ENCODE data around the gene GABRD.

Gene GABRD

DNA sequence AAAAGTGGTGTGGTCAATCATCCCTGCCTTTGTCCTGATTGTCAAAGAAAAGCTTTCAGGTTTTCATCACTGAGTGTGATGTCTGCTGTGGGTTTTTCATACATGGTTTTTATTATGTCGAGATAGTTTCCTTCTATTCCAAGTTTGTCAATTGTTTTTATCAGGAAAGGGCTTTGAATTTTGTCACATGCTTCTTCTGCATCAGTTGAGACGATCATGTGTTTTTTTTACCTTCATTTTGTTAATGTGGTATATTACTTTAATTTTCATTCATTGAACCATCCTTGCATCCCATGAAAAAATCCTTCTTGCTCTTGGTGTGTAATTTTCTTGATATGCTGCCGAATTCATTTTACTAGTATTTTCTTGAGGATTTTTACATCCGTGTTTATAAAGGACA lies 46.6 kb downstream of the GABRD start:
- DNase-seq (ENCODE audit: low spot score): no peak
- in situ Hi-C loops (cut with MboI; ENCODE audit: low sequenced_read_pairs, unreplicated experiment): no loop called here
- TF ChIP-seq, protein P1, sequence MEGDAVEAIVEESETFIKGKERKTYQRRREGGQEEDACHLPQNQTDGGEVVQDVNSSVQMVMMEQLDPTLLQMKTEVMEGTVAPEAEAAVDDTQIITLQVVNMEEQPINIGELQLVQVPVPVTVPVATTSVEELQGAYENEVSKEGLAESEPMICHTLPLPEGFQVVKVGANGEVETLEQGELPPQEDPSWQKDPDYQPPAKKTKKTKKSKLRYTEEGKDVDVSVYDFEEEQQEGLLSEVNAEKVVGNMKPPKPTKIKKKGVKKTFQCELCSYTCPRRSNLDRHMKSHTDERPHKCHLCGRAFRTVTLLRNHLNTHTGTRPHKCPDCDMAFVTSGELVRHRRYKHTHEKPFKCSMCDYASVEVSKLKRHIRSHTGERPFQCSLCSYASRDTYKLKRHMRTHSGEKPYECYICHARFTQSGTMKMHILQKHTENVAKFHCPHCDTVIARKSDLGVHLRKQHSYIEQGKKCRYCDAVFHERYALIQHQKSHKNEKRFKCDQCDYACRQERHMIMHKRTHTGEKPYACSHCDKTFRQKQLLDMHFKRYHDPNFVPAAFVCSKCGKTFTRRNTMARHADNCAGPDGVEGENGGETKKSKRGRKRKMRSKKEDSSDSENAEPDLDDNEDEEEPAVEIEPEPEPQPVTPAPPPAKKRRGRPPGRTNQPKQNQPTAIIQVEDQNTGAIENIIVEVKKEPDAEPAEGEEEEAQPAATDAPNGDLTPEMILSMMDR (IDR thresholded peaks at IDR 0.05; ENCODE audit: borderline replicate concordance, control extremely low read depth, extremely low read depth, insufficient read depth, missing control alignments): no peak

DNA sequence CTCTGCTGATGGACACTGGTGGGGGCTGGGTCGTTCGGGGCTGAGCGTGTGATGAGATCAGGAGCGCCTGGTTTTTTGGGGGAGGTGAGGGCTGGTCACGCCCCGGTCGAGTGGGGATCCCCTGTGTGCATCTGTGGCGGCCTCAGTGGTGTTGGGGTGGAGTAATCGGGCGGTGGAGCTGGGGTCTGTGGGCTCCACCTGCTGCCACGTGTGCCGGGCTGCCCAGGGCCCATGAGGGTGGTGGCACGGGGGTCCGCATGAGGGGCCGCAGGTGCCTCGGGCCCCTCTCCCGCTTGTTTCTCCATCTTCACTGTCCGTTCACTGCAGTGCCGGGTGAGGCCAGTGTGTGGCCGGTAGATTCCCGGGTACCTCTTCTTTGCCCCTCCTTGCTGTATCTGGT lies 48.2 kb downstream of the GABRD start:
- TF ChIP-seq, protein P1 (IDR thresholded peaks at IDR 0.05; ENCODE audit: borderline replicate concordance, control extremely low read depth, extremely low read depth, insufficient read depth, missing control alignments): no peak
- no peak for DNase-seq (ENCODE audit: low spot score)
- in situ Hi-C loops (cut with MboI; ENCODE audit: low sequenced_read_pairs, unreplicated experiment): no loop called here

DNA sequence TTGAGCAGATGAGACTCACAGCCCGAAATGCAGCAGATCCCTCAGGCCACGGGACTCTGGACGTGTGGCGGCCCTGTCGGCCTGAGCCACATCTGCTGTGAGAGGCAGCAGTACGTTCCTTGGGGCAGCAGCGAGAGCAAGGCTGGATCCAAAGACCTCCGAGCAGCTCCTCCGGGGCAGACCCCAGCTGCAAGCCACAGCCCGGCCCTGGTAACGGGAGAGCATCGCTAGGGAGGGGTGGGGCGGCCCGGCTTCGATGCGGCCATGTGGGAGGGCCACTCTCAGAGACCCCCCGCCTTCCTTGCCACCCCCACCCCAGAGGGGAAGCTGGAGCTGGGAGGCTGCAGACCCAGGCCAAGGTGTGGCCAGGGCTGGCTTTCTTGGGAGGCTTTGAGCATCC lies 48.8 kb downstream of the GABRD start:
- in situ Hi-C loops (cut with MboI; ENCODE audit: low sequenced_read_pairs, unreplicated experiment): no loop called here

DNA sequence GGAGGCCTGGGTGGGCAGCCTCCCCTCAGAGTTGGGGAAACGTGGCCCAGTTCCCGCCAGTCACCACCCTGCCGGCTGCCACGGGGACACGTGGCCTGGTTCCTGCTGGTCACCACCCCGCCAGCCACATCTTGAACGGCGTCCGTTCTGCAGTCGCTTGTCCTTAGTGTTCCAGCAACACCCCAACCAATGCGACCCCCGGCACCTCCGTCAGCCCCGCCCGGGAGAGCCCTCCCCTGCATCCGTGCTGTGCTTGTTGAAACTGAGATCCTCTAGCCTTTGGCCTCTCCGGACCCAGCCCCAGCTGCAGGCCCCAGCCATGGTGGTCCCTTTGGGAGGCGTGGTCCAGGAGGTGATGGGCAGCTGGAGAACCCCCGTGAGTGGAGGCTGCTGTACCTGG lies 49.8 kb downstream of the GABRD start:
- TF ChIP-seq, protein P1 (IDR thresholded peaks at IDR 0.05; ENCODE audit: borderline replicate concordance, control extremely low read depth, extremely low read depth, insufficient read depth, missing control alignments): no peak
- in situ Hi-C loops (cut with MboI; ENCODE audit: low sequenced_read_pairs, unreplicated experiment): no loop called here
- no peak for DNase-seq (ENCODE audit: low spot score)

More for the DNA sequence above, 48.8 kb downstream of the GABRD start:
- DNase-seq (ENCODE audit: low spot score): no peak
- TF ChIP-seq, protein P1 (IDR thresholded peaks at IDR 0.05; ENCODE audit: borderline replicate concordance, control extremely low read depth, extremely low read depth, insufficient read depth, missing control alignments): no peak

DNA sequence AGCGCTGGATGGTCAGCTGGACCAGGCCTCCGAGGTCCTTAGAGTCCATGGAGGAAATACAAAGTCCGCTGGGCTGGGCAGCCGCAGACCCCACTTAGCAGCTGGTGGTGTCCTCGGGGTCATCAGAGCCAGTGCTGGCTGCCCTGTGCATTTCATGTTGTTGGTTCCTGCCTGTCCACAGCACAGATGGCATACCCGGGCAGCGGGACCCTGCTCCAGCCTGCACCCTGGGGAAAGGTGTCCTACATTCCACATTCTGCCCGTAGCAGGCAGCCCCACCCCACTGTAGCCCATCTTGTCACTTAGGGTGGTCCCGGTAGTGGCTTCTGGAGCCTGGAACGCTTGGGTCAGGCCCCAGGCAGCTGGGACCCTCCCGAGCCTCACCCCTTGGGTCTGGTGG lies 50.9 kb downstream of the GABRD start:
- in situ Hi-C loops (cut with MboI; ENCODE audit: low sequenced_read_pairs, unreplicated experiment): no loop called here
- DNase-seq (ENCODE audit: low spot score): no peak
- TF ChIP-seq, protein P1 (IDR thresholded peaks at IDR 0.05; ENCODE audit: borderline replicate concordance, control extremely low read depth, extremely low read depth, insufficient read depth, missing control alignments): no peak

DNA sequence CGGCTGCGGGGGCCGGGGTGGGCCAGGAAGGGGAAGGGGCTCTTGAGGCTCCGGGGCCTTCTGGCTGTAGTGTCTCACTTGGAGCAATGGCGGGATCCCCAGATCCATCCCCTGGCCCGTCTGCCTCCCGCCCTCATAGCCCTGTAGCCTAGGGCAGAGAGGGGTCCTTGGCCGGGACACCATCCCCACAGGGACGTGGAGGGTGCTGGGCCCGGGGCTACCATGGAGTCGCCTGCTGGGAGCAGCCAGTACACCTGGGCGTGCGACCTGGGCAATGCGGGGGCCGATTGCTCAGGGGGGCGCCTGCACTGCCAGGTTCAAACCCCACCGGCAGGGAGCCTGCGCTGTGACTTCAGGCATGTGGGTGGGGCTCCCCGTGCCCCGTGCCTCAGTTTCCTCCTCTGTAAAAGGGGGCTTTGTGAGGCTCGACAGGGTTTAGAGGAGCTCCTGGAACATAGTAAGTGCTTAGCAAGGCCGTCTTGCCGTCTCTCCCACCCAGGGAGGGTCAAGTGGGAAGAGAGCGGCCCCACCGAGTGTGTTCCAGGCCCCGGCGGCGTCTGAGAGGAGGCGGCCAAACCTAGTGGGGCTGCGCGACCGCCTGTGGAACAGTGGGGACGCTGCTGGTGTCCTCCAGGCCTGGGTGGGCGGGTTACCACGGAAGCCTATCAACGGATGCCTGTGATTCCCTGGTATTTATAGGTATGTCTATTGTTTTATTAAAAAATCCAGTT lies 51.8 kb downstream of the GABRD start:
- in situ Hi-C loops (cut with MboI; ENCODE audit: low sequenced_read_pairs, unreplicated experiment): no loop called here
- TF ChIP-seq, protein P1 (IDR thresholded peaks at IDR 0.05; ENCODE audit: borderline replicate concordance, control extremely low read depth, extremely low read depth, insufficient read depth, missing control alignments): no peak
- DNase-seq (ENCODE audit: low spot score): no peak
